GM21360 (cell line): Measurements from ENCODE around the gene CRTAC1.
"Not testable (repeated sequence)": the region's sequence is repeated elsewhere in the genome, so short reads cannot be mapped to it uniquely, and the experiment has no call there.

Source experiments
- ATAC-seq: cut with Tn5 transposase; IDR thresholded peaks from one replicate; pipeline ENCODE4 v1.9.1; 2021; ENCODE audit warnings: mild to moderate bottlenecking, moderate library complexity; ENCODE audit not compliant: unreplicated experiment

CRTAC1 gene

GRCh38 chr10:97849103-97849686 lies 181.2 kb downstream of the CRTAC1 start:
- ATAC-seq: no peak

GRCh38 chr10:97844678-97845077 lies 185.7 kb downstream of the CRTAC1 start:
- ATAC-seq: no peak

- ATAC-seq: not testable (repeated sequence)
Observed at GRCh38 chr10:97843972-97844371, 186.4 kb downstream of the CRTAC1 start.

- ATAC-seq: no peak
Observed at GRCh38 chr10:97843281-97843671, 187.1 kb downstream of the CRTAC1 start.

GRCh38 chr10:97842656-97843280 lies 187.7 kb downstream of the CRTAC1 start:
- no peak for ATAC-seq

GRCh38 chr10:97842114-97842513 lies 188.3 kb downstream of the CRTAC1 start:
- not testable (repeated sequence) for ATAC-seq

- not testable (repeated sequence) for ATAC-seq
Observed at GRCh38 chr10:97841166-97841565, 189.3 kb downstream of the CRTAC1 start.

- ATAC-seq: no peak
Observed at GRCh38 chr10:97838091-97838490, 192.3 kb downstream of the CRTAC1 start.

- no peak for ATAC-seq
Observed at GRCh38 chr10:97836446-97836845, 194.0 kb downstream of the CRTAC1 start.

- ATAC-seq: no peak
Observed at GRCh38 chr10:97831259-97831658, 199.2 kb downstream of the CRTAC1 start.

GRCh38 chr10:97830064-97830463 lies 200.4 kb downstream of the CRTAC1 start:
- no peak for ATAC-seq

- ATAC-seq: no peak
Observed at GRCh38 chr10:97828721-97829120, 201.7 kb downstream of the CRTAC1 start.

GRCh38 chr10:97827702-97828291 lies 202.6 kb downstream of the CRTAC1 start:
- ATAC-seq: no peak

- no peak for ATAC-seq
Observed at GRCh38 chr10:97826892-97827291, 203.5 kb downstream of the CRTAC1 start.

- no peak for ATAC-seq
Observed at GRCh38 chr10:97825020-97825760, 205.2 kb downstream of the CRTAC1 start.

GRCh38 chr10:97823734-97824133 lies 206.7 kb downstream of the CRTAC1 start:
- ATAC-seq: no peak

GRCh38 chr10:97822261-97822687 lies 208.1 kb downstream of the CRTAC1 start:
- ATAC-seq: no peak

- no peak for ATAC-seq
Observed at GRCh38 chr10:97821308-97822038, 208.9 kb downstream of the CRTAC1 start.

GRCh38 chr10:97820096-97820704 lies 210.2 kb downstream of the CRTAC1 start:
- no peak for ATAC-seq

- no peak for ATAC-seq
Observed at GRCh38 chr10:97818572-97818971, 211.8 kb downstream of the CRTAC1 start.

GRCh38 chr10:97816609-97817008 lies 213.8 kb downstream of the CRTAC1 start:
- no peak for ATAC-seq
